Small intestine (tissue), 7 donors: ENCODE measurements around the gene CHRM2. TPM values are rescaled to one million over a fixed set of nuclear protein-coding genes. Genes with fewer than 3 reads are reported as not detected.

Experiments used
- DNase-seq, 2 donors: peaks; one replicate each; pipeline versions ENCODE4 v3.0.0 to v3.0.0-alpha.2; 2013
- FAIRE-seq: peaks from 2 replicates; lab custom pipeline; 2012; peaks lifted over from hg19 to GRCh38; lab: Jason Lieb, UNC
- H3K27ac ChIP-seq, 3 donors: one replicate each; pipeline ENCODE4 v1.5.1; 2013; ENCODE audit warnings: low read length in 2 of 3, mild to moderate bottlenecking in 2 of 3, control low read depth in 1 of 3, inconsistent platforms in 1 of 3, low read depth in 1 of 3, moderate library complexity in 1 of 3
- H3K27me3 ChIP-seq, 3 donors: one replicate each; pipeline ENCODE4 v1.6.1; 2013; ENCODE audit warnings: low read length in 3 of 3, inconsistent platforms in 1 of 3; ENCODE audit not compliant: control insufficient read depth in 3 of 3, insufficient read depth in 3 of 3
- H3K36me3 ChIP-seq, 3 donors: one replicate each; pipeline ENCODE4 v1.6.1; 2013; ENCODE audit warnings: low read length in 3 of 3, inconsistent platforms in 1 of 3, low read depth in 1 of 3, mild to moderate bottlenecking in 1 of 3, moderate library complexity in 1 of 3; ENCODE audit not compliant: control insufficient read depth in 3 of 3, insufficient read depth in 2 of 3
- H3K4me1 ChIP-seq, 3 donors: one replicate each; pipeline ENCODE4 v1.6.1; 2013; ENCODE audit warnings: low read length in 2 of 3, inconsistent platforms in 1 of 3, low read depth in 1 of 3, mild to moderate bottlenecking in 1 of 3, moderate library complexity in 1 of 3; ENCODE audit not compliant: control insufficient read depth in 3 of 3, insufficient read depth in 2 of 3
- H3K4me3 ChIP-seq, 3 donors: one replicate each; pipeline ENCODE4 v1.5.1; 2013; ENCODE audit warnings: low read length in 3 of 3, control low read depth in 1 of 3, inconsistent platforms in 1 of 3, low read depth in 1 of 3, mild to moderate bottlenecking in 1 of 3, moderate library complexity in 1 of 3
- H3K9me3 ChIP-seq, 2 donors: one replicate each; pipeline ENCODE4 v1.6.1; 2013; ENCODE audit warnings: low read depth in 1 of 2, low read length in 1 of 2; ENCODE audit not compliant: control insufficient read depth in 2 of 2, insufficient read depth in 1 of 2
- WGBS, 3 donors: extraction: QIAGEN DNeasy Blood & Tissue Kit; methylation state at CpG; one replicate each; pipeline ENCODE4 v1.1.7; 2013; 5-methylcytosine and 5-hydroxymethylcytosine counted together
- polyA plus RNA-seq, 4 donors: library from polyadenylated mRNA; stranded (reverse) in 3 of 4; unstranded in 1 of 4; fragments of 200-250 nt in 3 of 4; fragments of 120-200 nt in 1 of 4; gene quantifications; one replicate each; pipeline versions ENCODE4 v1.2.1 to v1.2.3, GENCODE V29; 2013
- donor health status: healthy with polysubstance abuse.
- donor health status: control.
- donor health status: control.
- donor health status: Bipolar disorder and iron deficiency.
- donor health status: healthy.

Gene CHRM2
- polyA plus RNA-seq, 4 donors, result 0.27 to 0.71 (median 0.49) TPM; not detected in 1

GRCh38 chr7:137005873-137006272 is 137.4 kb downstream of the CHRM2 start:
- H3K9me3 ChIP-seq, result no peaks in the 10 kb centered on the region
- DNase-seq (no peak), FAIRE-seq (no peak)
- H3K27me3 ChIP-seq, result no peaks in the 10 kb centered on the region
- no peaks in the 10 kb centered on the region for H3K36me3 ChIP-seq
- no peak overlapping the region for H3K4me3 ChIP-seq
- H3K4me1 ChIP-seq, result no peaks in the 10 kb centered on the region
- 49 to 69% (median 53%) methylated on average over 3 of the region's 3 CpGs for WGBS, 3 donors
- H3K27ac ChIP-seq, result no peak overlapping the region

- Histone ChIP-seq H3K36me3 (no peaks in the 10 kb centered on the region), H3K4me3 (no peak overlapping the region), H3K9me3 (no peaks in the 10 kb centered on the region), H3K27ac (no peak overlapping the region), H3K27me3 (no peaks in the 10 kb centered on the region), H3K4me1 (no peaks in the 10 kb centered on the region)
- no peak for FAIRE-seq
- DNase-seq, result no peak
- WGBS, 3 donors, result 61 to 77% (median 68%) methylated on average over 1 of the region's 1 CpG
These were observed 137.8 kb downstream of the CHRM2 start for GRCh38 chr7:137006293-137006692.

- DNase-seq, result no peak
- WGBS, 3 donors, result 62 to 68% (median 63%) methylated on average over 3 of the region's 3 CpGs
- H3K27ac ChIP-seq, result no peak overlapping the region
- no peaks in the 10 kb centered on the region for H3K36me3 ChIP-seq
- H3K9me3 ChIP-seq, result no peaks in the 10 kb centered on the region
- no peak overlapping the region for H3K4me3 ChIP-seq
- FAIRE-seq, result no peak
- no peaks in the 10 kb centered on the region for H3K27me3 ChIP-seq
- no peaks in the 10 kb centered on the region for H3K4me1 ChIP-seq
These were observed 138.7 kb downstream of the CHRM2 start for GRCh38 chr7:137007001-137007694.

- DNase-seq, result no peak
- H3K36me3 ChIP-seq, result no peaks in the 10 kb centered on the region
- H3K4me1 ChIP-seq, result no peaks in the 10 kb centered on the region
- no peak for FAIRE-seq
- no peak overlapping the region for H3K4me3 ChIP-seq
- no peak overlapping the region for H3K27ac ChIP-seq
- H3K9me3 ChIP-seq, result no peaks in the 10 kb centered on the region
- no peaks in the 10 kb centered on the region for H3K27me3 ChIP-seq
These were observed 141.0 kb downstream of the CHRM2 start for GRCh38 chr7:137009404-137009803.

- no peak overlapping the region for H3K4me3 ChIP-seq
- WGBS, 3 donors, result 92 to 98% (median 98%) methylated on average over 3 of the region's 3 CpGs
- no peak overlapping the region for H3K27ac ChIP-seq
- H3K4me1 ChIP-seq, result no peaks in the 10 kb centered on the region
- FAIRE-seq (no peak), DNase-seq (no peak)
- H3K9me3 ChIP-seq, result no peaks in the 10 kb centered on the region
- no peaks in the 10 kb centered on the region for H3K27me3 ChIP-seq
- H3K36me3 ChIP-seq, result no peaks in the 10 kb centered on the region
These were observed 146.6 kb downstream of the CHRM2 start for GRCh38 chr7:137015015-137015414.

GRCh38 chr7:137017221-137017620 is 148.8 kb downstream of the CHRM2 start:
- H3K36me3 ChIP-seq, result no peaks in the 10 kb centered on the region

GRCh38 chr7:137018468-137018867 is 150.0 kb downstream of the CHRM2 start:
- Histone ChIP-seq H3K27me3 (no peaks in the 10 kb centered on the region), H3K27ac (no peak overlapping the region), H3K4me3 (no peak overlapping the region), H3K9me3 (no peaks in the 10 kb centered on the region), H3K36me3 (no peaks in the 10 kb centered on the region), H3K4me1 (no peaks in the 10 kb centered on the region)
- FAIRE-seq (no peak), DNase-seq (no peak)
- 36 to 60% (median 57%) methylated on average over 3 of the region's 3 CpGs for WGBS, 3 donors

More at GRCh38 chr7:137017221-137017620, 148.8 kb downstream of the CHRM2 start:
- Histone ChIP-seq H3K9me3 (no peaks in the 10 kb centered on the region), H3K4me3 (no peak overlapping the region), H3K27ac (no peak overlapping the region), H3K27me3 (no peaks in the 10 kb centered on the region), H3K4me1 (no peaks in the 10 kb centered on the region)
- DNase-seq (no peak), FAIRE-seq (no peak)
- WGBS, 3 donors, result 18 to 61% (median 18%) methylated on average over 1 of the region's 1 CpG

GRCh38 chr7:137020351-137020750 is 151.9 kb downstream of the CHRM2 start:
- Histone ChIP-seq H3K27ac (no peak overlapping the region), H3K4me1 (no peaks in the 10 kb centered on the region), H3K27me3 (no peaks in the 10 kb centered on the region), H3K9me3 (no peaks in the 10 kb centered on the region), H3K36me3 (no peaks in the 10 kb centered on the region), H3K4me3 (no peak overlapping the region)
- DNase-seq (no peak), FAIRE-seq (no peak)
- 74 to 75% (median 75%) methylated on average over 1 of the region's 1 CpG for WGBS, 3 donors
